Astrocyte of the cerebellum (primary cell): Measurements from ENCODE around the gene RRH.

Experiments
- DNase-seq: peaks from one replicate; pipeline ENCODE4 v3.0.0-alpha.2; 2011; ENCODE audit warnings: low read depth
- H3K4me3 ChIP-seq: 2 replicates; pipeline ENCODE4 v1.5.1; 2011; ENCODE audit warnings: mild to moderate bottlenecking, low read depth, low read length, moderate library complexity
- in situ Hi-C: cut with HindIII; loops from 2 replicates; pipeline ENCODE4 v1.10.0; 2017; ENCODE audit warnings: low sequenced_read_pairs
- TF ChIP-seq, protein P1 (sequence below): IDR thresholded peaks from 2 replicates; pipeline ENCODE4 v1.5.1; 2012; ENCODE audit warnings: low read length, low read depth, moderate library complexity, mild to moderate bottlenecking; ENCODE audit errors: missing control alignments

Gene RRH

DNA sequence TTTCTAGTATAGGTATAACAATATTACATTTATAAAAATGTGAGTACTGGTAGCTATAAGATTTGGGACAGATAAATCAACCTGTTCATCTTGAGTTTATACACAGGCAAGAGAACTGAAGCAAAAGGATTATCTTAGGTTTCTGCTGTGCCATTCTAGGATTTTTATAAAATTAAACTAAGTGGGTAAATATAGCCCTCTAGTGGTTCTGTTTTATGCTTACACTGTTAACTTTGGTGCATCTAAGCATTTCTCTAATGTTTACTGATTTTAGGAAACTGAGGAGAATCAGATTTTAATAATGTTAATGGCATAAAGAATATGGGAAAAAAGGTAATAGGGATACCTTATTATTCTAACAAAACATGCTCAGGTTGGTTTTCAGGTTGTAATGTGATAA lies 1.1 kb upstream of the RRH start:
- no peak for DNase-seq
- H3K4me3 ChIP-seq, result no peak overlapping the region
- in situ Hi-C loops, result no loop called here
- TF ChIP-seq, protein P1, sequence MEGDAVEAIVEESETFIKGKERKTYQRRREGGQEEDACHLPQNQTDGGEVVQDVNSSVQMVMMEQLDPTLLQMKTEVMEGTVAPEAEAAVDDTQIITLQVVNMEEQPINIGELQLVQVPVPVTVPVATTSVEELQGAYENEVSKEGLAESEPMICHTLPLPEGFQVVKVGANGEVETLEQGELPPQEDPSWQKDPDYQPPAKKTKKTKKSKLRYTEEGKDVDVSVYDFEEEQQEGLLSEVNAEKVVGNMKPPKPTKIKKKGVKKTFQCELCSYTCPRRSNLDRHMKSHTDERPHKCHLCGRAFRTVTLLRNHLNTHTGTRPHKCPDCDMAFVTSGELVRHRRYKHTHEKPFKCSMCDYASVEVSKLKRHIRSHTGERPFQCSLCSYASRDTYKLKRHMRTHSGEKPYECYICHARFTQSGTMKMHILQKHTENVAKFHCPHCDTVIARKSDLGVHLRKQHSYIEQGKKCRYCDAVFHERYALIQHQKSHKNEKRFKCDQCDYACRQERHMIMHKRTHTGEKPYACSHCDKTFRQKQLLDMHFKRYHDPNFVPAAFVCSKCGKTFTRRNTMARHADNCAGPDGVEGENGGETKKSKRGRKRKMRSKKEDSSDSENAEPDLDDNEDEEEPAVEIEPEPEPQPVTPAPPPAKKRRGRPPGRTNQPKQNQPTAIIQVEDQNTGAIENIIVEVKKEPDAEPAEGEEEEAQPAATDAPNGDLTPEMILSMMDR, result peak; percentile 30

DNA sequence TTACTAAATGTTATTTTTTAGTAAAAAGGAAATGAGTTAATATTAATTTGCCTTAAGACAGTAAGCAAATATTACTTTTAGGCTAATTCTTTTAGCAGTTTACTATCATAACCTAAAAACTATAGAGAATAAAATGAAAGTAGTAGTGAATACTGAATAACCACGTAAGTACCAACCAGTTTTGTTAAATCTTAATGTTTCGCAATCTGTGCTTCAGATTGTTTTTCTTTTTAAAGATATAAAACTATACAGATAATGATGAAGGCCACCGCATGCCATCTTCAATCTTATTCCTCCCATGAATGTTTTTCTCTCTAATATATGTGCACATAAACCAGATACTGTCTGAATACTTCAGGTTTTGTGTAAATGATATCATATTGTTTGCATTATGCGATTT lies 6.0 kb downstream of the RRH start:
- DNase-seq, result no peak
- no peak overlapping the region for H3K4me3 ChIP-seq
- TF ChIP-seq, protein P1, result no peak
- in situ Hi-C loops, result no loop called here

DNA sequence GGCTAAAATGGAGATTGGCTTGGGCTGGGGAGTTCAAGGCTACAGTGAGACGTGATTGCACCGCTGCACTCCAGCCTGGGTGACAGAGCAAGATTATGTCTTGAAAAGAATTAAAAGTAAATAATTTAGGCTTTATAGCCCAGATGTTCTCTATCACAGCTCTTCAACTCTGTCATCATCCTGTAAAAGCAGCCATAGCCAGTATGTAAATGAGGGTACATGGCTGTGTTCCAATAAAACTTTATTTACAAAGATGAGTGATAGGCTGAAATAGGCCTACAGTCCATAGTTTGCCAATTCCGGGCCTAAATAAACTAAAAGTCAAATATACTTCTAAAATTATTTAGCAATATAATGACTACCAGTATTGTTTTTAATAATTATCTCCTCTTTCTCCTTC lies 9.2 kb downstream of the RRH start:
- TF ChIP-seq, protein P1, result no peak
- in situ Hi-C loops, result no loop called here
- no peak overlapping the region for H3K4me3 ChIP-seq
- DNase-seq, result no peak

- in situ Hi-C loops, result no loop called here
- H3K4me3 ChIP-seq, result no peak overlapping the region
- DNase-seq, result no peak
- TF ChIP-seq, protein P1, result no peak
Observed at GRCh38 chr4:109846395-109847098, 18.8 kb downstream of the RRH start.

GRCh38 chr4:109847896-109848442 lies 20.2 kb downstream of the RRH start, which contains the start of gene LRIT3:
TSS of gene LRIT3 (plus strand) at chr4:109848107. CDS start at chr4:109848202, 95 bp downstream.
- in situ Hi-C loops, result no loop called here
- TF ChIP-seq, protein P1, result no peak
- no peak within 1 kb of the TSS for H3K4me3 ChIP-seq
- DNase-seq, result no peak

GRCh38 chr4:109848501-109848900 lies 20.7 kb downstream of the RRH start:
- TF ChIP-seq, protein P1, result no peak
- H3K4me3 ChIP-seq, result no peak overlapping the region
- no peak for DNase-seq
- in situ Hi-C loops, result no loop called here
